COR-L47 (cell line): ENCODE data around the gene EFNB2.

Source experiments
- DNase-seq: peaks from one replicate; lab custom pipeline; 2025; lab: John Stamatoyannopoulos, UW

Gene EFNB2

DNA sequence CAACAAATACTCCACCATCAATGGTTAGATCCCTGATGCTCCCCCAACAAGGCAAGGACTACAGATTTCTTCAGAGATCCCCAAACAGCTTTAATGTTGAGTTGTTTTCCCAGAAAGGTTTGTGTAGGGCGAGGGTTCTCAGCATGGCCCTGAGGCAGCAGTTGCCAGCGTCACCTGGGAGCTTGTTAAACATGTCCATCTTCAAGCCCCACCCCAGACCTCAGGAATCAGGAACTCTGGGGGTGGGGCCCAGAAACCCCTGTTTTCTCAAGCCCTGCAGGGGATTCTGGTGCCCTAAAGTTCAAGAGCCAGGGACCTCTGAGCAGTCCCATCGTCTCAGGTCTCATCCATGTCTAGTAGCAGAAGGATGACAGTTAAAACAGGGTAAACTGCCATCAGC lies 9.6 kb downstream of the EFNB2 start:
- DNase-seq: no peak

GRCh38 chr13:106524108-106524507 lies 11.4 kb downstream of the EFNB2 start:
- no peak for DNase-seq

- peak; percentile 31 for DNase-seq
Measured at GRCh38 chr13:106523576-106523975, 11.9 kb downstream of the EFNB2 start.

DNA sequence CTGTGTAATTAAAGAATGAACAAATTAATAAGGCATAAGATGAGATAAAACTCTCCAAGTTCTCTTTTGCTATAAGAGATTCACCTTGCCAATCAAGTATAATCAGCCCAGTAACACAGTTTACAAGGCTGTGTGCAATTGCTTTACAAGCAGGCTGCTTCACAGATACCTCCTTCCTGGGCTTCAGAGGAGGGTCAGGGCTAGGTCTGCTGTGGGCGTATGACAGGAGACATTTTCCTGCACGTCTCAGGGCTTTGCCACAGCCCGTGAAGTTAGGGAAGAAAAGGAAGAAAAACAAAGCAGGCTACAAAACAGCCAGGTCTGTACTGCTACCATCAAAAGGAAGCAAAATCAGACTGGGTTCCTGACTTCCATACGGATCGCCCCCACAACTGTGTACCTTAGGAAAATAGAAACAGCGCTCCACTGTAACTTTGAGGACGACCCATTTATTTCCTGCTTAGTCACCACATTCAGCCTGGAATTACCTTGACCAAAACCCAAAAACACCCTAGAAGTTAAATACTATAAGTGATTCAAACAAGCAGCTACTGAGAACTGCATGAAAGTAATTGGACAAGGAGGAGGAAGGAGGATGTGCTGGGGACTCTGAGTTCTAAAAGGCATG lies 12.4 kb downstream of the EFNB2 start:
- no peak for DNase-seq

GRCh38 chr13:106522112-106522705 lies 13.3 kb downstream of the EFNB2 start:
- DNase-seq: no peak

DNA sequence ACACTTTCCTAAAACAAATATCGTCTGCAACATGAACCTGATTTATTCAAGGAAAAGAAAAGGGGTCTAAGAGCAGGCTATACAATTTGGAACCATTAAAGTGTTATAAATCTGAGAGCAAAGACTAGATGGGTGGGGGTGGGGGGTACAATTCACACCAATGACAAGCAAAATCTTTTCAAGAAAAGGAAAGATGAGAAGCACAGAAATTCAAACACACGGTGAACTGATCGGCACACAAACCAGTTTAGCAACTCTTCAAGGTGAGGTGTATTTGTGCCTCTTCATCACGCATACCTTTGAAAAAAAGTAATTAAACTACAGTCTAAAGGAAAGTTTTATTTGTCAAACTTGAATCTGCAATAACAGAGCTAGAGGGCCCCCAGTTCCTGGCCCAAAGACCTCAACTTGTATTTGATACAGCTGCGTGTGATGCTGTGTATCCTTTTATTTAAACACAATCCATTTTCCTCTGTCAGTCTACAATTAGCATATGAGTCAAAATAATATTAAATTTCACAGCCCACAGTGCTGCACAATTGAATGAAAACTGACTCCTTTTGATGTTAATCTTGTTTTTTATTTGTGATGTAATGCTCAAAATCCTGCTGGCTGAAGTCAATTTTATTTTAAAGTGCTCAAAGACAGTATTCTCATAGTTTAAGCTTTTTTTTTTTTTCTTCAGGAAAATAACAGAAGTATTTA lies 14.2 kb downstream of the EFNB2 start:
- DNase-seq: peak; percentile 39

DNA sequence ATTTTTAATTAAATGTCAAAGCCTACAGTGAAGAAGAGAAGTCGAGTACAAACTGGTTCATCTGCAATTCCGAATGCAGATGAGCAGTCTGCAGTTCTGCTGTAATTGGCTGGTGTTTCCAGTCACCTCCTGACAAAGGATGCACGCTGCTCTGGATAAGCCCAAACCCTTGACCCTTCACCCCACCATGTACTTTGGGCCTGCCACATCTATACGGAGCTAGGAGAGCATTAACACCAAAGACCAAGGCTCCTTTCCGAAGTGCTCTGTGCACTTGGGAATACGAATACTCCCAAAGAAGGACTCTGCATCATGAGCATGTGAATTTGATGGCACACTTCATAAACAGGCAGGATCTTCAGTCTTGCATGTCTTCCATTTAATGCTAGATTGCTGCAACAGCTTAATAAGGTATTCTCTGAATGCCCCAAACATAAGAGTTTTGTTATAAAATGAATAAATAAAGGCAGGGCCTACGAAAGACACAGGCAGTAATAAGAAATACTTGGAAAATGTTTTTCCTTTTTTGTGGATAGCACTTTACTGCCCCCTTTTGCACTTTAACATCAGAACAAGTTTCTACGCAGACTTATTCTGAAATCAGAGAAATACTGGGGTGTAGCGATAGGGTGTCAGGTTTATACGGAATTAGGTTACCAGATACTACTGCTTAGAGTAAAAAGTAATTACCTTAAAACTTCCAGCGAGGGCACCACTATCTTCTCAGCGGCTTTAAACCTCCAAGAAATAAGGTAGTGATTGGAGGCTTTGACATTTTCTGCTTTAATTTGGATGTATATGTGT lies 15.0 kb downstream of the EFNB2 start:
- peak; percentile 37 for DNase-seq

GRCh38 chr13:106518512-106518911 lies 16.9 kb downstream of the EFNB2 start:
- no peak for DNase-seq

- DNase-seq: no peak
Measured at GRCh38 chr13:106517109-106517847, 18.2 kb downstream of the EFNB2 start.

GRCh38 chr13:106515635-106516254 lies 19.7 kb downstream of the EFNB2 start:
- DNase-seq: no peak

DNA sequence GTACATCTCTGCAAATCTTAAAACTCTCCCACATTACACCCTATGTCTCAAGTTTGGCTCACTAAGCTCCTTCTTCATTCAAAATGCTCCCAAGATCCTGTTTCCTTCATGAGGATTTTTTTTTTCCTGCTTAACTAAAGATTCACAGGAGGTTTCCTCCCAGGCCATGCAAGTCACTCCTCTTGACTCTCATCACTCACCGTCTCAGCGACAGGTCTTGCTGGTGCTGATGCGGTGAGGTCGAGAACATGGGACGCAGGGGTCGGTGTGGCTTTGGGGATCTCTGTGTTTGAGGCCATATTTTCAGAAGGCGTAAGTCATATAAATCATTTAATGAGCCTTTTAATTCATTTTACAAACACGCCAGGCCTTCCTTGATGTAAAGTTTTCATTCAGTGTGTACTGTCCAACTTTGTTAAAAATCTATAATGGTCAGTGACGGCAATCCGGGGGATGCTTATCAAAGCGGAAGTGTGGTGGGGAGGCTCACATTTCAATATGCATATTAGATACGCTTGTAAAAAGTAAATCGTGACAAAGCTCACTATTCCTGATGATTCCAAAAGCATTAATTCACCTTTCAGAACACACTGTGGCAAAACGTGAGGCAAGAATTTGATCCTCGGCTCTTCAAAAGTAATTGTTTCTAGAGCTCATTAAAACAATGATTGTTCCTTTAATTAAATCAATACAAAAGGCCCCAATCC lies 20.4 kb downstream of the EFNB2 start:
- no peak for DNase-seq

GRCh38 chr13:106513025-106513983 lies 22.2 kb downstream of the EFNB2 start:
- peak; percentile 45 for DNase-seq

- no peak for DNase-seq
Measured at GRCh38 chr13:106507560-106508274, 27.7 kb downstream of the EFNB2 start.

DNA sequence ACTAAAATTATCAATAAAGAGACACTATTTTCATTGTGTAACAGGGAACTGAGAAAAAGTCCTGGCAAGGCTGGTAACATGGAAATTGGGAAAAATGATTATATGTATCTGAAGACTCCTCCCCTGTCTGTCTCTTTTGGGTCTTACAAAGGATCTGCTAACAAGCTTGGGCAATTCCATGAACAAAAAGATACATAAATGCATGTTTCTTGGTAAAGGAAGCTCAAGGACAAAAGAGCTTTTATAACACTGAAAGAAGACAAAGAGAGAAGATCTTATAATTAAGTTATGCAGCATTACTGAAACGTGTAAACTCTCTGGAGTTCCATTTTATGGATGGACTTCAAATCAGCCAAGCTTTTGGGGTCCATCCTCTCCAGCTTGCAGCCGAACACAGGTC lies 29.2 kb downstream of the EFNB2 start:
- DNase-seq: no peak

DNA sequence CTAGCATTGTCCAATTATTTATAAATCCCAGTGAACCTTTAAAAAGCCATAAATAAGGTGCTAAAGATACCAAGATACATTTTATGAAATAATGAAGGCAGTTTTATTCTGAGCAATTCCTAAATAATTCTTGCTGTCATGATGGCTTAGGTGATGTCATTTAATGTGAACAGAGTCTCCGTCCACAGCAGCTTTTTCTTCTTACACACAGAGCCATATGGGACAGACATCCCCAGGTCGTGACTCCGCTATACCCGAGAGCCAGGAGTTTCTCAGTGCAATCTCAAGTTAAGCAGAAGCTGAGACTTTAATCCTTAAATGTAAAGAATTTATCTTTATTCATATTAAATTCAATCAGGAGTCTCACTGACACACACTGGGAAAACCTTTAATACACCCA lies 29.7 kb downstream of the EFNB2 start:
- no peak for DNase-seq

GRCh38 chr13:106505295-106505694 lies 30.2 kb downstream of the EFNB2 start:
- no peak for DNase-seq

DNA sequence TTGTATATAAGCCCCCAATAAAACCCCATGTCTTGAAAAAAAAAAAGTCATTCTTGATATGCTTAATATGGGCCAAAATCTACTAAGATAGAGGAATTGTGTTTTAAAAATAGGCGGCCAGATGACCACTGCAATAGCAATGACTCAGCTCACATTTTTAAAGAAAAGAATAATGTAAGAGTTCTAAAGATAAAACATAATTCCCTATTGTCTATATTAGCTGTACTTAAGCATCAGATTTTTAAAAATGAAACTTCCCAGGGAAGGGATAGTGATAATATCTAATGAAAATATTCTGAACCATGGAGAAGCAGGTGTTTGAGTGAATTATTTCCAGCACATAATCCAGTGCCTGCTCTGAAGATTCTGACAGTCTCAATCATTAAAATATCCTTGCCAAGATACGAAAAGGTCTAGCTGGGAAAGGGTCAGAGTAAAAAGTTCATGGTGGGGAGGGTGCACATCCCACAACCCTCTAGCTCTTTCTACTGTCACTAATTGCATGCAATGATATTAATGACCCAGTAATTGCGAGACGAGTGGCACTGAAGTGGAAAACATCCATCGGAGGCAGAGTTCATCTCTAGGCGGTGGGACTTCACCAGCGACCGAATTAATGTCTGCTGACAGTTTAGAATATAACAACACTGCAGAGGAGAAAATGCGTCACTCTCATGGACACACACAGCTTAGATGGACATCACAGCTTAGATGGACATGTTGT lies 31.6 kb downstream of the EFNB2 start:
- DNase-seq: no peak

DNA sequence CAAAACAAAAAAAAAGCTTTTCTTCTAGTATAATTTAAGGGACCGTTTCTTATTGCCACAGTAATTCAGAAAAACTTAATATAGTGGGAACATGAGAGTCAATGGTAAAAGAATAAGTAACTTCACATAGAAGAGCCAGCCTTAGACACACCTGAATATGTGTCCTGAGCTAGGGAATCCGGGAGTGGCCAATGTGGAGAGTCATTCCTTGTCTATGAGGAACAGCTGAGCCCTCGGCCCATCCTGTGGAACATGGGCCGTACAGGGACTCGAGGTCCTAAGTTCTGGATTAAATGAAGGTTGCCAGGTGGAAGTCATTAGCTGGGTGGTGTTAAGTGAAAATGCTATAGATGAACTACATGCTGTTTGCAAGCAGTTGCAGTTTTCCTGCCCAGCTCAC lies 32.2 kb downstream of the EFNB2 start:
- DNase-seq: no peak
